ENCODE data around the gene ITGB6.

Gene ITGB6, protein sequence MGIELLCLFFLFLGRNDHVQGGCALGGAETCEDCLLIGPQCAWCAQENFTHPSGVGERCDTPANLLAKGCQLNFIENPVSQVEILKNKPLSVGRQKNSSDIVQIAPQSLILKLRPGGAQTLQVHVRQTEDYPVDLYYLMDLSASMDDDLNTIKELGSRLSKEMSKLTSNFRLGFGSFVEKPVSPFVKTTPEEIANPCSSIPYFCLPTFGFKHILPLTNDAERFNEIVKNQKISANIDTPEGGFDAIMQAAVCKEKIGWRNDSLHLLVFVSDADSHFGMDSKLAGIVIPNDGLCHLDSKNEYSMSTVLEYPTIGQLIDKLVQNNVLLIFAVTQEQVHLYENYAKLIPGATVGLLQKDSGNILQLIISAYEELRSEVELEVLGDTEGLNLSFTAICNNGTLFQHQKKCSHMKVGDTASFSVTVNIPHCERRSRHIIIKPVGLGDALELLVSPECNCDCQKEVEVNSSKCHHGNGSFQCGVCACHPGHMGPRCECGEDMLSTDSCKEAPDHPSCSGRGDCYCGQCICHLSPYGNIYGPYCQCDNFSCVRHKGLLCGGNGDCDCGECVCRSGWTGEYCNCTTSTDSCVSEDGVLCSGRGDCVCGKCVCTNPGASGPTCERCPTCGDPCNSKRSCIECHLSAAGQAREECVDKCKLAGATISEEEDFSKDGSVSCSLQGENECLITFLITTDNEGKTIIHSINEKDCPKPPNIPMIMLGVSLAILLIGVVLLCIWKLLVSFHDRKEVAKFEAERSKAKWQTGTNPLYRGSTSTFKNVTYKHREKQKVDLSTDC

DNA sequence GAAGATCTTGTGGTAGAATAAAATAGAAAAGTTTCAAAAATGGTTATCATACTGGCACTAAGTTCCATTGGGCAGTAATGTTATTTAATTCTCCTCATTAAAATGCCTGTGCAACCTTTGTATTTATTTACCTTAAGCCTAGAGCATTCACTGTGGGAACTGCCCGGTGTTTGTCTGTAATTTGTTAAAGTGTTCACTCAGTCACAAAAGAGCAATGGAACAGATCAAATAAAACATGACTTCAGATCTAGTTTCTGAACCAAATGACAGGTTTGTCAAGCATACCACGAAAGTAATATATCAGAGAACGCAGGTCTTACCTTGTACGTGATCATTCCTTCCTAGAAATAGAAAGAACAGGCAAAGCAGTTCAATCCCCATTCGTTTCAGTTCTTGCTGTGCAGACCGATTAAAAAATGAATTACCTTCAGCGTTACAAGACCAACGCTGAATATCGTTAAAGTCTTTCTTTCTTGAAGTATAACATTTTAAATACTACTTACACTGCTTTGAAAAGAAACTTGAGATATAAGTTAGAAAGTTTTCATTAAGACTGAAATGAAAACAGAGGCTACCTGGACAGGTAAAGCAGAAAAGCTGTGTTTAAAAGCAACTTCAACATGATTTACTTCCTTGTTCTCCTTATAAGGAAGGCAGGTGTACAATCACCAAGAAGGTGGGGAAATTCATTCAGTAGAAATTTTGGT lies at the start of gene ITGB6:
TSS of gene ITGB6 (minus strand) at position 590 of the 707 bp plus-strand sequence. CDS start at position 381, 209 bp downstream.
- in situ Hi-C loops (cut with MboI; ENCODE audit: low sequenced_read_pairs), result no loop called here

DNA sequence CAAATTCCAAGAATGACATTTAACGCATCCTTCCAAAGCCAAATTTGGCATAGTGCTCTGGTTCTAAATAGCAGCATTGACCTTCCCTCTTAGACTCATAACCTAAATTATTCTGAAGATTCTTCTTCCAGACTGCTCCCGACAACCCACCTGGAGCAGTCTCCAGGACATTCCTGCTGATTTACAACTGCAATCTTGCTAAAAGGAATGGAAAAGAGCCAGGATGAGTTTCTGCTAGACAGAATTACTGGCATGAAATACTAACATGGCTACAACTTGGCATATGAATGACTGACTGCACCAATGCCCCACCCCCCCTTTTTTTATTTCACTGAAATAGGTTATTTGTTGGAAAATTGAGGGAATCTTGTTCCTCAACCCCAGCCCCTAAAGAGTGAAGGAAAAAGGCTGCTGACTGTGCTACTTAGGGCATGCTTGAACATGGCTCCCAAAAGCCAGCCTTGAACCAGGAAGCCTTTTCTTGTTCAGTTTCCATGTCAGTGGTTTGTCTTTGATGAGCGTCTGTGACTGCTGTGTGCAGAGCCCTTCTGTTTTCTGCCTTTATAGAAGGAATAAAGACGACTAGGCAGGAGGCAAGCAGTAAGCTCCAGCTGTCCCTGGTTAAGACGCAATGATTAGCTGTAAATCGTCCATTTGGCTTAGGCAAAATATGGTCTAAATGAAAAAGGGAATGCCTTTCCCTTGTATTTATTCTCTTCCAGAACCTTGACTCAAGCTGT lies 47.4 kb upstream of the ITGB6 start:
- in situ Hi-C loops (cut with MboI; ENCODE audit: low sequenced_read_pairs), result no loop called here

DNA sequence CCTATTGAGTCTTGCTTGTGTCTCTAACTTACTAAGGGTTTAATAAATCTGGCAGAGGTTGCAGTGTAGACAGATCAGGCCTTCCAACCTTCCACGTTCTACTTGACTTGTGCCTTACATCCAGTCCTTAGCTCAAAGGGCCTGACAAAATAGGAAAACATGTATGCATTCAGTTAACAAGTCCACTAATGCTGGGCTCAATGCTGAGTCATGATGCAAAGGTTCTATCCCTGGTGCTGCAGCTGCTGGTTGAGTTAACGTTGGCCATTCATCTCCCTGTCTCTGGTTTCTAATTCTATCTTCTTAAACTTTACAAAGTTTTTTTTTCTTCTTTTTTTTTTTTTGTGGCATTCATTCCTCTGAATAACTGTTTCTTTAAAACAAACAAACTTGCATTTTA lies 46.3 kb upstream of the ITGB6 start:
- in situ Hi-C loops (cut with MboI; ENCODE audit: low sequenced_read_pairs), result no loop called here

DNA sequence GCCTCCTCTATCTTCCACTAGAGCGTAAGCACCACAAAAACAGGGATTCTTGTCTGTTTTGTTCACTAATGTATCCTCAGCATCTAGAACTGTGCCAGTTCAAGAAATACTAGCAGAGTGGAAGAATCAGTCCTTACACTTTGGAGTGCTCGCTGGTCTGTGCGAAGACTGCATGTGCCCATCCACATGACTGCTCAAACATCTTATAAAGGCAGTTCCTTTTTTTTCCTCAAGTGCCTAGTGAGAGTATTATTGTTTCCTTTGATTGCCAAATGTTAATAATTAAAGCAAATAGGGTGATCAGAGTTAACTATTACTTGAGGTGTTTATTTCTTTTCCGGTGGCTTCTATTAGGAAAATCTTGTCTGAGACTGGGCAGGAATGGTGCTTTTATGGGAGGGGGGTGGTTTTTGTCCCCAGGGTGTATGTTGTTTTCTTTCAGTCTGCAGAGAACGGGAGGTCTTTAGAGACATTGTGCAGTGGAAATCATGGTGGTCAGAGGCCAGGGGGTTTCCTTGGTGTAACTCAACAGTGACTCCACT lies 45.6 kb upstream of the ITGB6 start:
- in situ Hi-C loops (cut with MboI; ENCODE audit: low sequenced_read_pairs), result no loop called here

DNA sequence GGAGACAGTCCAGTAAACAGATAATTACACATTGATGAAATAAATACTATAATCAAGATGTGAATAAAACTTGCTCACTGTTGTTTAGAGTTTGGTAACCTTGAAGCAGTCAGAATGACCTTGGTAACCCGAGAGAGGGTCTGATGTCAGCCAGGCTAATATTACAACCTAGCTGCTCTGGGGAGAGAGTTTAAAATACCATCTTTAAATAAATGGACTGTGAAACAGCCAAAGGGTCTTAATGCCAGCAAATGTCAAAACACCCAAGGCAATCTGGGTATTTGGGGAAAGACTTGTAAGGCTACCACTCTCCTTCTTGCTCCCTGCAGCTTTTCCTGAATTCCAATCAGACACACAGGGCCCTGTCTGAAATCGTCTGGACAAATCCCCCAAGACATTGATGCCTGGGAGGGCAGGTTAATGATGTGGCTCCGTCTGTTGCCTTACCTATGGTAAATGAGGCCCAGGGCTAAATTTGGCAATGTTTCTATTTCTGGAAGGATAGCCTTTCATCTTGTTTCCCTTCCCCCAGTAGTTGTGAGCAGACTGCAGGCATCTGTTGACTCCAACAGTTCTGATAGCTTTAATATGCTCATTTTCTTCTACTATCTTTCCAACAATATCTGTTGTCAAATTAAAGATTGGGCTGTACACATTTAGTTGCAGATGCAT lies 43.0 kb upstream of the ITGB6 start:
- in situ Hi-C loops (cut with MboI; ENCODE audit: low sequenced_read_pairs), result no loop called here

DNA sequence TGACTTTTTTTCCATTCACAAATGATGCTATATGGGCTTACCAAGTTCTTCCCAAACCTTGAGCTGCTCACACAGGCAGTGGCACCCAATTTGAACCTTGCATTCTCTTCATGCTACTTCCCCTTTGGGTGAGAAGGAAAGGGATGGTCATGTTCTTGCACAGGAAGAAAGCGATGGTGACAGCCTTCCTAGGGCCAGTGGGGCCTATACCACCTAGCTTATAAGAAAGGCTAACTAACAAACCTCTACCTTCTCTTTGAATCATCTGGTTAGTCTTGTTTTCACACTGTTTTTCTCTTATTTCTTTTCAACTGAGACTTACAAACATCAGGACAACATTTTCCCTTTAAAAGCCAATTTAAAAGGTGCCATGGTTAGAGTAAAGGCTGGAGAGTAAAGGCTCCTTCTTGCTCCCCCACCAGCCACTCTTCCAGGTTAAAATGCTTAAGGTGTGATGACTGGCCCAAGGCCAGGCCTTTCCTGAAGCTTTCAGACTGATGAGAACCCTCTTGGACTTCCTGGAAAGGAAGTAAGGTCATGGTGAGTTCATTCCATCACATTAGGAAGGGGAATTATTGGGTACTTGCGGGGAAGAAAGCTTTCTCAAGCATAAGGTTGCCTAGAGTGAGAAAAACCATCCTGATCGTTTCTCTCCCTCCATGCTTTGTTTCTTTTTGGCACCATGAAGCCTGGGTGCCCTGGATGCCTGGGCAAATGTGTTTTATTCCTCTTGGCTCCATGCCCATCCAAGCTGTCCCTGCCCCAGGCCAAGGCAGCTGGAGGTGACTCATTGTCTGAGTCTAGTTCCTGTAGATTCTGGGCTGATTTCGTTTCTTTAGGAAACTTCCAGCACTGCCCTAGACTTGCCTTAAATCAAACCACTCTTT lies 41.4 kb upstream of the ITGB6 start:
- in situ Hi-C loops (cut with MboI; ENCODE audit: low sequenced_read_pairs), result no loop called here

DNA sequence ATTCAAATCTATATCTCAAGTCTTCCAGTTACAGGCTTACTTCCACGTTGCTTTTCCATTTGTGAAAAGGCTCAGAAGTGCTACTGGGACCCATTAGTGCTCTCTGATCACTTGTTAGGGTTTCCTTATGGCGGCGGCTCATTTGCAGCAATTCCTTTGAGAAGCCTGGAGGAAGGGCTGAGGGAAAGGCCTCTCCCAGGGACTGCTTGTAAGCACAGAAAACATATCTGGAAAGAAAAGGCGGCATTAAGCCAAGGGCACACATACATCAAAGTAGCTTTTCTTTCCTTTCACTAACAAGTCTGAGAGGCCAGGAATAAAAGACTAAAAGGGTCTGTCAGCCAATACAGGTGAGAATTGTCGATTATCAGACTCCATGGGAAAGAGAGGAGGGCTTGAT lies 39.4 kb upstream of the ITGB6 start:
- in situ Hi-C loops (cut with MboI; ENCODE audit: low sequenced_read_pairs), result no loop called here

DNA sequence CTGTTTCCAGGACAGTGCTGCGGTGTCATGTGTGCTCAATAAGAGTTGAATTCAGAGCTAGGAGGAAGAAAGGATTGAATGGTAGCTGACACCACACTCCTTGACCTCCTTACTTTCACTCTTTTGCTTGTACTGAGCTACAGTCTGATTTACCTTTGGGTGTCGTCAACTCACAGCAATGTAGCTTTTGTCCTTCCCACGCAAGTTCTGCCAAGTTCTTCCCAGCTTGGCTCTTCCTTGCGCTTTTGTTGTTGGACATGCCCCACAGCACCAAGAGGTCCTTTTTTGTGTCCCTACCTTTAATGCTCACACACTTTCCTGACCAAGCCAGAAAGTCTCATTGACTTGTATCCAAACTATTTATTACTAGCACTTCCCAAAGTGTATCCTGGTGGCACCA lies 38.3 kb upstream of the ITGB6 start:
- in situ Hi-C loops (cut with MboI; ENCODE audit: low sequenced_read_pairs), result no loop called here

DNA sequence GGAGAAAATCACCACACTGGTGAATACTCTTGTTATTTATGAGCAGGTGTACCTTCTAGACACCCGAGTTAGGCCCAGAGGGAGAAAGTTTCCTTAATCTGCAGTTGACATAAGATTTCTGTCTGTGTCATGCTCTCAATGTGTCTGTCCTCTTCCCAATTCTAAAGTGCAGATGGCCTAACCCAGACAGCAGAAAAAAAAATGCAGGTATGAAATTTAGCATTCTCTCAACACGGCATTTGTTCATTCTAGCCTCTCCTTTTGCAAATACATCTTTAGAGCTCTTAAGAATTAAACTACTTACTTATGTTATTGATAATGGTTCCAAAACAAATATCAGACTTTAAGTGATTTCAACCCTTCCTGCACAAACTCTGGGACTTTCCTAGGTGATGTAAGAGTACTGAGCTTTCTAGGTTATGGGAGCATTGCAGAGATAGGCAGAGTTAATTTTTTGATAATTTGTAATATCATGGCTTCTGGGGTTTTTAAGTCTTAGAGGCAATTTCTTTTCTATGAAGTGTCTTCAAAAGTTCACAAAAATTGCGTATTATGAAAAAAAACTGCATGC lies 32.9 kb upstream of the ITGB6 start:
- in situ Hi-C loops (cut with MboI; ENCODE audit: low sequenced_read_pairs), result no loop called here

DNA sequence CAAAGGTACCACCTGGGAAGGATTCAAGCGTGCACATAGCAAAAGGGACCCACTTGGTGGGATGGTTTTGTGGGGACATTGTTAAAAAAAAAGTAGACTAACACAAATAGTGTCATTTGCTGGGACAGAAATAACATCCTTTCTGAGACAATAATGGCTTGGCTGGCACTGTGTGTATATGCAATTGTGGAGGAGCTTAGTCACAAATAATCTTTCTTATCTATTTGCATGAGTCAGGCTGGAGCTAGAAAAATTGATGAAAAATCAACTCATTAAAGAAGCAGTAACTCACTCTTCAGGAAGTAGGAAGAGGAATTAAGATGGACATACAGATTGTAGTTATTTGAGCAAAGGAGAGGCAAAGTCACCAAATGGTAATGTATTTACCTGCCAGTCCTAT lies 29.5 kb upstream of the ITGB6 start:
- in situ Hi-C loops (cut with MboI; ENCODE audit: low sequenced_read_pairs), result no loop called here

DNA sequence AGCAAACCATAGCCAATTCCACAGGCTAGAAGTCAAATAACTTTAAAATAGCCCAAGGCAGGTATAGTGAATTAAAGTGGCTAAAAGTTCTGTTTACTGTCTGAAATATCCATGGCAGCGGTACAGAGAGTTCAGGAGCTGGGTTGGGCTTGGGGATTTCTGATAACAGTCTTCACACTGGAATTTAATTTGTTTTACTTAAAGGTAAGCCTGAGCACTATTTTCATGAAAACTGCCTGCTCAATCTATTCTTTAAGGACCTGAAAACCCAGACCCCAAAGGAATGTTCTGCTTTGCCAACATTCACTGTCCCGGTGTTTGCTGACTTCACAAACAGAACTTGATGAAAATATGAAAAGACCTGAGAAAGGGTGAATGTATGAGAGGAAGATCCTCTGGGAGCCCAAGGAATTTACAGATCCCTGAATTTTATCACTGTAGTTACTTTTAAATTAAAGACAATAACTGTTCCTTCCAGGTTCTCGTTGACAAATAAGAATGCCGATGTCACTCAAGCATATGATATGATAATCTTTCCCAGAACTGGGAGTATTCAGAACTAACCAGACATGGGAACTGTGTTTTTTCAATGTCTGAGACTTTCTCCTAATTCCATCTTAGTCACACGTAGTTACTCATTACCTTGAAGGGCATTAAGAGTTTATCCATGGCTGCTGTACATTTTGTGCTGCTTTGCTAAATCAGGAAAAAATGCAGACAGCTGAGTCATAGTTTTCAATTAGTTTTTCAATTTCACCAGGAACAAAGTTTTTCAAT lies 28.3 kb upstream of the ITGB6 start:
- in situ Hi-C loops (cut with MboI; ENCODE audit: low sequenced_read_pairs), result no loop called here

DNA sequence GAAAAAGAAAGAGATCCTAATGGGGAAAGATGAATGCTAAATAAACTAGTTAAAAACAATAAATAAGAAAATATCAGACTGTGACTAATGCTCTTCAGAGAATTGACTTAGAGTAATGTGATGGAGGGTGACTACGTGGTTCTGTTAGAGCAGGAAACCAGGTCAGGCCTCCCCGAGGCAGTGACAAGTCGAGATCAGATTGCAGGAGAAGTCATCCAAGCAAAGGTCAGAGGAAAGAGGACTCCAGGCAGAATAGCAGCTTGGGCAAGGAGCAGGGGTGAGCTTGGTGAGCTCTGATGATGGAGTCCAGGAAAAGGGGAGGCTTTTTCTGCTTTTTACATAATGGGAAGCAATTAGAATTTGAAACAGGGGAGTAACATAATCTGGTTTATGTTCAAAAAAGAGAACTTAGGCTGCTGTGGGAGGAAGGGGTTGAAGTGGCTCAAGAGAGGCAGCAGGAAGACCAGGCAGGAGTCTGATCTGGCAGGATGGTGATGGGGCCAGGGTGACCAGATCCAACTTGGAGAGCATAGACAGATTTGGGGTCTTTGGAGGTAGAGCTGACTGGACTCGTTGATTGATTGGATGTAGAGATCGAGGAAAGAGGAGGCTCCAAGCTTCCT lies 27.3 kb upstream of the ITGB6 start:
- in situ Hi-C loops (cut with MboI; ENCODE audit: low sequenced_read_pairs), result no loop called here

DNA sequence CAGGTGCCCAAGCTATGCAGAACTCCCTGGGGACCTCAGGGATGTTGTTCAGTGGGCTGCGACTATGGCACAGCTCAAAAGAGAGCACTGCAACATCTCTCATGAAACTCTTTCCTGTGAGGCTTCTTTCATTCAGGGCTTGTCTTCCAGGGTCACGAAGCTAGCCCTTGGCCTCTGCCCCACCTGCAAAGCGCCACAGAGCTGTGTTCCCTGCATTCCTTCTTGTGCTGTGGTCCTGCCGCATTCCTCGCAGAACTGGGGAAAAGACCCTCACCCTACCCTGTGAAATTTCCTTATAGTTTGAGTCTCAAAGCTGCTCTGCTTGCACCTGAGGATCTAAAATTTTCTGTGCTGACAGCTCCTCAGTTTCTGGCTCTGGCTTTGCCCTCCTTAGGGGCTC lies 26.3 kb upstream of the ITGB6 start:
- in situ Hi-C loops (cut with MboI; ENCODE audit: low sequenced_read_pairs), result no loop called here

DNA sequence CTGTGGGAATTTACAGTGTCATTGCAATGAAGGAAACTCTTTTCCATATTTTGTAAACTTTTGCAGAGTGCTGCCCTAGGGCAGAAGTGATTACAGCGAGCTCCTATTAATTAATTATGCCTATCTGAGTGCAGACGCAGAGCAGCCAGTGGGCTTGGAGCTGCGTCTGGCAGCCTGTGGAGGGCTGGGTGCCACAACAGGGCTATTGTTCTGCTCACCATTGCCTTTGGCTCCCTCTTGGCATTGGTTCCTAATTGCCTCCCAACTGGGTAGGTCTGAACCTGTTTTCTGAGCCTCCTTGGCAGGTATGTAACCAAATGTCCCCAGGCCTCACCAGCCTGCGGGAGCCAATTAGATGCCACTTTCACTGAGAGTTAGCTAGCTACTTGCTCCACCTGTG lies 25.6 kb upstream of the ITGB6 start:
- in situ Hi-C loops (cut with MboI; ENCODE audit: low sequenced_read_pairs), result no loop called here

DNA sequence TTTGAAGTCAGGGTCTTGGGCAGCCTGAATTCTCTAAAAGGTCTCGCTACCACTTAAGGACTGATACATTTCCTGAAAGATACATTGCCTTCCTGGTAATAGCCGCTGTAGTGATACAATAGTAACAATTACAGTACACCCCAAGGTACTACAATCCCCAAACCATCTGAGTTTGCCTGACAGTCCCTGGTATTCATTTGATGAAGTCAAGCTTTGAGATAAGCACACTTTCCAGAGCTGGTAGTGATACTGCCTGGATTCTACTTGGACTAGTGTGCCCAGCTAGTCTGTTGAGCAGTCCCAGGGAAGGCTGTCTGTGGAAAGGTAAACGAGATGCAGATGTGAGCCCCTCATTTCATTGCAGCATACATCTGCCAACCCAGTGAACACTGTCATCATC lies 24.4 kb upstream of the ITGB6 start:
- in situ Hi-C loops (cut with MboI; ENCODE audit: low sequenced_read_pairs), result no loop called here

DNA sequence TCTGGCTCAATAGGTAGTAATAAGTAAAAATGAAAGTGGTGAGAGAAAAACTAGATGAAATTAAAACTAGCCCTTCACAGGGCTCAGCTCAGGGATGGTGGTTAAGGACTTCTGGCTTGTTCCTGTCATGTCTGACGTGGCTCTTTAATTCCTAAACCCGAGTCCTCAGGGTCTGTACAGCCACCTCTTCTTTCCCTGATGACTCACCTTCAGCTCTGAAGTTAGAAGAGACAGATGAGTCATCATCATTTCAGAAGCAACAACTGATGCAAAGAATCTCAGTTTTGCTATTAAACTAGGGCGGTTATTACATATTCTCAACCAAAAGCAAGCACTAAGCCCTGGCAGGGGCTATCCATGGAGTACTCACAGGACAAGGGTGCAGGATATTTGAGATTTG lies 24.0 kb upstream of the ITGB6 start:
- in situ Hi-C loops (cut with MboI; ENCODE audit: low sequenced_read_pairs), result no loop called here

DNA sequence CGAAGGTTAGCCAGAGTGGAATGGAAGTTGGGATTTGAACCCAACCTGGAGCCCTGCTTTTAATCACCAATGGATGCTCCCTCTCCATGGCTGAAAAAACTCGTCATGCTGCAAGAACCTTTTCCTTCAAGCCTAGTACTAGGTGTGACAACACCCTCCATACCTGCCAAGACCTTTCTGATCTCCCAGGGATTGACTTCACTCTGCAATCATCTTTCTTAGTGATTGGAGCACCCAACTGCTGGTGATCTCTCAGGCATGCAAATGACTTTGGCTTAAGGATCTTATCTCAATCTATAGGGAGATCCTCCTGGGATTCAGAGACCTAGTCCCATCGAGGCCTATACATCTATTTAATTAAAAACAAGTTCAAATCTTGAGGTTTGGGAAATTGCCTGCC lies 23.5 kb upstream of the ITGB6 start:
- in situ Hi-C loops (cut with MboI; ENCODE audit: low sequenced_read_pairs), result no loop called here

Data from HL-60/S4 treated with phorbol 12-myristate 13-acetate at 8.2 ng/mL for 4 days and 3 days (cell line).